GM18517 (cell line): ENCODE data around the gene SLC2A11.
"Not testable (repeated sequence)": the region's sequence is repeated elsewhere in the genome, so short reads cannot be mapped to it uniquely, and the experiment has no call there.

Source experiments
- ATAC-seq: cut with Tn5 transposase; IDR thresholded peaks from one replicate; pipeline ENCODE4 v1.9.1; 2021; ENCODE audit warnings: mild to moderate bottlenecking, moderate library complexity; ENCODE audit not compliant: unreplicated experiment

SLC2A11 gene

DNA sequence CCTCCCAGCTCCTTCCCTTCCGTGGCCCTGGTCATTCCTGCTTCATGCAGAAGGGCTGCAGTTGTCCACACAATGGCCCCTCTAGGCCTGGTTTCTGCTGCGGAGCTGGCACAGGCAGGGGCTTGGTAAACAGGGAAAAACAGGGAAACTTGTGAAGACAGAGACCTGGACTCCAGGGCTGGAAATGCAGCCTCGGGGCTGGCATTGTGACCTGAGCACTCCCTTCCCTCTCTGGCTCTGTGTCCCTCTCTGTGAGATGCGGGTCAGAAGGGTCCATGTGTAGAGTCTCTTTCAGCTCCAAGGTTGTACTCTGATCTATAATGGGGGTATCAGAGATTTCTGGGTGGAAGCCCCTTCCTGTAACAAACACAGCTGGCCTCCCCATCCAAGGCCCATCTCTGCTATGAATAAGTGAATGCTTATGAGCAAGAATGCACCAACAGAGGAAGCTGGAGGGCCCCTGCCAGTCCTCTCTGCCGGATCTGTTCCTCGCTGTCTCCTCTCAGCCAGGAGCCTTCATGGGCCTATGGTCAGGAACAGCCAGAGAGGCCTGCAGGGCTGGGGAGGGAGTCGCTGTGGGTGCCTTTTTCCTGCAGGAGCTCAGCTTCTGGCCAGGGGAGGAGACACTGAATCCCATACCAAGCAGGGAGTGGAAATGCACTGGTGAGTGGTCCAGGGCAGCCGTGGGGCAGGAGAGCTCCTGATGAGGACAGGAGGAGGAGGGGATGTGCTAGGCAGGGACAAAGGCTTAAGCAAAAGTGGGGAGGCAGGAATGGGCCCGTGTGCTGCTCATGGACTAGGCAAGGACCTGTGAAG lies 12.2 kb upstream of the SLC2A11 start:
- ATAC-seq = no peak

DNA sequence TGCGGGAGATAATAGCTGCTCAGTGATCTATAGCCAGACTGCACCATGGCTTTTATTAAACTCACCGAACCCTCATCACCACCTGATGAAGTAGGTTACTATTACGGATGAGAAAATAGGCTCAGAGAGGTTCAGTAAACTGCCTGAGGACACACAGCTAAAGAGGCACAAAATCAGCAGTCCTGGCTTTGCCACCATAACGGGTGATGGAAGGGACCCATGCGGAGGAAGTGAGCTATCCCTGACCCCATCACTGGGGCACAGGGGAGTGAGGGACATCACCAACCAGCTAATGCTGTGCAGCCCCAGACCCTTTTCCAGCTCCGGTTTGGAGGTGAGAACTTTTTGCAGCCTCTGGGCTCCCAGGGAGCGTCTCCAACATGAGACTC lies 11.6 kb upstream of the SLC2A11 start:
- no peak for ATAC-seq

DNA sequence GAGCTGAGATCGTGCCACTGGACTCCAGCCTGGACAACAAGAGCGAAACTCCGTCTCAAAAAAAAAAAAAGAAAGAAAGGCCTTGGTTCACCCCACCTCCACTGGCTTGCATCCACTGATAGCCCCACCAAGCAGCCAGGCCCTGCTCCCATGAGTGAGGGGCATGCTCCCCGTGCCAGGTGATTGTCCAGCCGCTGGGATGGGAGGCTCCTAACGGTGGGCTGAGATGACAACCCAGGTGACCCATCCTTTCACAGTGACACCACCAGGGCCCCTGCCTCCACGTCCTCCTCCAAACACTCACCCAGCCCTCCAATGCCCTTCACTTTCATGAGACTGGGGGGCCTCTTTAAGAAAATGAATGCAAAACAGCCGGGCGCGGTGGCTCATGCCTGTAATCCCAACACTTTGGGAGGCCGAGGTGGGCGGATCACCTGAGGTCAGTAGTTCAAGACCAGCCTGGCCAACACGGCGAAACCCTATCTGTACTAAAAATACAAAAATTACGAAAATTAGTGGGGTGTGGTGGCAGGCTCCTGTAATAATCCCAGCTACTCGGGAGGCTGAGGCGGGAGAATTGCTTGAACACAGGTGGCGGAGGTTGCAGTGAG lies 10.3 kb upstream of the SLC2A11 start:
- no peak for ATAC-seq

DNA sequence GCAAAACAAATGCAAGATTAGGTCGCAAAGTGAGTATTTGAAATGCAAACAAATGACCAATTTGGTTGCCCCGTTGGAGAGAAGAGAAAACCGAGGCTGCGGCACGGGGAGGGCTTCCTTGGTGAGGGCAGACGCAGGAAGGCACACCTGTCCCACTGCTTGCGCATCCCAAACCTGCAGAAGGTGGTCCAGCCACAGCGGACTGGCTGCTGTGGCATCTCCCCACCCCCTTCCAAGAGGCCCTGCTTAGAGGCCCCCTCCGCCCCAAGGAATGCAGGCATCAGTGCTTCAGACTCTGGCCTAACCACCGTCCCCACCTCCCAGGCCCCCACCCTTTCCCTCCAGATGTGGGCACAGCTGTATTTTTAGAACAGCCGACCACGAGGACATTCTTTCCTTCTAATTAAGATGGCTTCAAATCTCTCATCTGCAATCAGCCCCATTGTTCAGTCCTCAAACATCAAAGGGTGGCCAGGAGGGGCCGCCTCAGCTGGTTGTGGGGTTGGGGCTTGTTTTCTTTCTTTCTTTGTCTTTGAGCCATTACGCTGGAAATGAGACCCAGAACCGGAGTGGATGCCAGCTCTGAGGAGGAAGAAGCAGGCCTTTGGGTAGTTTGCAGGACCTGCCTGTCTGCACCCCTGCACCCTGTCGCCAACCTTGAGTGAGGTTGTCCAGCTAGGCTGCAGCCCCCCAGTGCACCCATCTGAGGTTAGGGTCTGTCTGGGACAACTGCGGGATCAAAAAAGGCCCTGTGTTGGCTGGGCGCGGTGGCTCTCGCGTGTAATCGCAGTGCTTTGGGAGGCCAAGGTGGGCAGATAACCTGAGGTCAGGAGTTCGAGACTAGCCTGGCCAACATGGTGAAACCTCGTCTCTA lies 9.4 kb upstream of the SLC2A11 start:
- ATAC-seq = no peak

DNA sequence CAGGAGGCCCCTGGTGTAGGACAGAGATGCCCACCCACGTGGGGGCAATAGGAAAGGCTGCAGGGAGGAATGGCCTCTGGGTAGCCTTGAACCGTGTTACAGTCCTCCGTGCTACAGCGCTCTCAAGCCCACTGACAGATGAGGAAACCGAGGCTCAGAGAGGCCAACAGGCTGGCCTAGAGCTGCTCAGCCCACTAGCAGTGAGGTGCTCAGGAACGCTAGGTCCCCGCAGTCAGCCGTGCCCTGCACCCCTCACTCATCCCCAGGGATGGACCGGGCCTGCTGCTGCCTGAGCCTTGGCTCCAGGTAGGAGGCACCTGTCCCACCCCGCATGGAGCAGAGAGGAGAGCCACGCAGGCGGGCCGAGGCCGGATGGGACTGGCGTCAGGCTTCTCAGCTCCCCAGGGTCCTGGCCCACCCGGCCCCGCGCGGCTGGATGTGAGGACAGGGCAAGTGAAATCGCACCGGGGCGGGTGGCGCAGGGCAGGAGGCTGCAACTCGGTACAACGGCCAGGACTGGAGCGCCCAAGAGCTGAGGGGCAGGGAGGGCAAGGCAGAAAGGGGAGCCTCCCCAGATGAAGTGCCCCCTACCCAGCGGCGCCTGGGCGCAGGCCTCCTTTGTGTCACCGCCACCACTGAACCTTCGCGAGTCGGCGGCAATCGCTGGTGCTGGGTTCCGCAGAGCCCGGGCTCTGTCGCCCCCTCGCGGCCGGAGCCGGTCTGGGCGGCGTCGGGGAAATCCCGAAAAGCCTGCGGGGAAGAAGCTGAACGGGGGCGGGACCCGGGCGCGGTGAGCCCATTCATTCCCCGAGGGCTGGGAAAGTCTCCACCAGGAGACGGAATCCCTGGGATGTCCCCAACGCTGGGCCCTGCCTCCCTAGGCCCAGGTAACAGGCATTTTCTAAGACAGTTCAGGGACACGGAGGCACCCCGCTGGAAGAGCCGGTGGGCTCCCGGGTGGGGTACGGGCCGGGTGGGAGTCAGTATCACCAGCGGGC lies 8.4 kb upstream of the SLC2A11 start:
- no peak for ATAC-seq

DNA sequence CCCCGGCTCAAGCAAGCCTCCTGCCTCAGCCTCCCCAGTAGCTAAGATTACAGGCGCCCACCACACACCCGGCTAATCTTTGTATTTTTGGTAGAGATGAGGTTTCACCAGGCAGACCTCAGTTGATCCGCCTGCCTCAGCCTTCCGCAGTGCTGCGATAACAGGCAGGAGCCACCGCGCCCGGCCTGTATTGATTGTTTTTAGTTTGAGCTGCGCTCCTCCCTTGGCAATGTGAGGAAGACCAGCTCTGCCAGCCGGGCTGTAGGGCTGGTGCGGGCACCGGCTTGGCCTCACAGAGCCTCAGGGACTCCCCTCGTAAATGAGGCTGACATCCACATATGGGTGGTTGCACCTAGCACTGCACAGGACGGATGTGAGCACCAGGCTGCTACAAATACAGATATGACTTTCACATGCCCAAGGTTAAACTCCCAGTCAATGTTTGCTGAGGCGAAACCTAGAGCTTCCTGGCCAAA lies 7.5 kb upstream of the SLC2A11 start:
- no peak for ATAC-seq

DNA sequence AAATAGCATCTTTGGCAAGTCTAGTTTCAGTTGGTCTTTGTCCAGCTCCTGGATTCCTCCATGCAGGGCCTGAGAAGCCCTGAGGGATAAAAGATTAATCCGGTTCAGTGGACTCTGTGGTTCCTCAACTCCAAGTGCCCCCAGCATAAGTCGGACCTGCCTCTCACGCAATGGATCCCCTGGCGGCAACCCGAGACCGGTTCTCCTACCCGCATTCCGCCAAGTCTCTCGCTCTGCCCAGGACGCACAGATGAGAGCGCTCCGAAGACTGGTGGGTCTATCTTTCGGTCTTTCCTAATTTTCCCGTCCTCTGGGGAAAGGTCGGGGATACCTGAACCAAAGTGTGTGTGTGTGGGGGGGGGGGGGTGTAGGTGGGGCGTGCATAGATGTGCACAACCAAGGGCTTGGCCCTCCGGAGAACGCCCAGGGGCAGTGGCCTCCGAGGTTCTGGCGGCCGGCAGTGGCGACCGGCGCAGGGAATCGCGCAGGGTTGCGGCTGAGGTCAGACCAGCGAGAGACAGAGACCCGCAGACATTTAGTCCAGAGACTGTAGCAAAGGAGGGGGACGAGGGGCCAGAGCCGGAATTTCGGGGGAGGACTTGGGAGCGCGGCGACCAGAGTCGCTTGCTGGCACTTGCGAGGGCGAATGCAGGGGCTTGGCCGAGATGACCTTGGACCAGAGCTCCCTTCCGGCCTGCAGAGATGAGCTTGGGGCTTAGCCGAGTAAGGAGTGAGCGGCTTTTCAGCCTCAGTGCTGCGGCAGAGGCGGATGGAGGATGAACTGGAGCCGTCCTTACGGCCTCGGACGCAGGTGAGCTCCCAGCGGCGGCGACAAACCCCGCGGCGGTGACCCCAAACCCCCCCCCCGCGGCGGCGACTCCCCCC lies 712 bp upstream of the SLC2A11 start:
- peak; percentile 55 for ATAC-seq

DNA sequence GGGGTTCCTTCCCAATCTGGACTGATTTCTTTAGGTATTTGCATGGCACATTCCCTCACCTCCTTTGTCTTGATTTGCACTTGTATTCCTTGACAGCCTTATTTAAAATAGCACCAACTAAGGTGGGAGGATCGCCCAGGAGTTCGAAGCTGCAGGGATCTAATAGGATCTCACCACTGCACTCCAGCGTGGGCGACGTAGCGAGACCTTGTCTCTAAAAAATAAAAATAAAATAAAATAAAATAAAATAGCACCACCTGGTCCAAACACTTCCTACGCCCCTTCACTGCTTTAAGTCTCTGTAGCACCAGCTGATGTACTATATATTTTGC lies 775 bp downstream of the SLC2A11 start:
- no peak for ATAC-seq

DNA sequence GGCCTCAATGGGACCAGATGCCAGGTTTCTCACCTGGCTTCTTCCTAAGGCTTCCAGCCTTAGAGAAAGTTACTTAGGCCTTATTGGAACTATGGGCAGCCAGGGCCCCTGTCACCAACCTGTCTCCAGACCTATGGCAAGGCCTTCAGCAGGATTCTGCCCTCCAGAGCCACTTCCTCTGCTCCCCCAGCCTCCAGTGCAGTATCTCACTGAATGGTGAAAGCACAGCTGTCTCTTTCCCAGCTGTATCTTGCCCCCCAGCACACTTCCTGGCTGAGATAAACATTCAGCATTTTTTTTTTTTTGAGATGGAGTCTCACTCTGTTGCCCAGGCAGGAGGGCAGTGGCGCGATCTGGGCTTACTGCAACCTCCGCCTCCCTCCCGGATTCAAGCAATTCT lies 1.5 kb downstream of the SLC2A11 start:
- no peak for ATAC-seq

DNA sequence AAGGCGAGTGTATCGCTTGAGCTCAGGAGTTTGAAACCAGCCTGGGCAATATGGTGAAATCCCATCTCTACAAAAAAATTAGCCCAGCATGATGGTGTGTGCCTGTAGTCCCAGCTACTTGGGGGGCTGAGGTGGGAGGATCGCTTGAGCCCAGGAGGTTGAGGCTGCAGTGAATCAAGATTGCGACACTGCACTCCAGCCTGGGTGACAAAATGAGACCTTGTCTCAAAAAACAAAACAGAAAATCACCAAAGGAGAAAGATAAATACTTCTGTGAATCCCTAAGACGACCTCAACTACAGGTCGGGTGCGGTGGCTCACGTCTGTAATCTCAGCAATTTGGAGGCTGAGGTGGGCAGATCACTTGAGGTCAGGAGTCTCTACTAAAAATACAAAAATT lies 2.5 kb downstream of the SLC2A11 start:
- ATAC-seq = not testable (repeated sequence)

DNA sequence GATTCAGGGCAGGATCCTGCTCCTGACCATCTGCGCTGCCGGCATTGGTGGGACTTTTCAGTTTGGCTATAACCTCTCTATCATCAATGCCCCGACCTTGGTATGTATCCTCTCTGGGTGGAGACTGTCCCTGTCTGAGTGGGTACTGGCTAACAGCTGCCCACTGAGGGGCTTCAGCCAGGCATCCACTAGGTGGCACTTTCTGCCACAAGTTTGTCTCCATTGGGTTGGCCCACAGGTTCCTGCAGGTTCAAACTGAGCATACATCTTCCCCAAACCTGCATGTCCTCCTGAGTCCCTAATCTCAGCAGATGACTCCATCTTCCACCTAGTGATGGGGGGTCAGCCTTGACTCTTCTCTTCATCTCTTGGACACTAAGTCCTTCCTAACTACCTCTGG lies 4.4 kb downstream of the SLC2A11 start:
- ATAC-seq = no peak

DNA sequence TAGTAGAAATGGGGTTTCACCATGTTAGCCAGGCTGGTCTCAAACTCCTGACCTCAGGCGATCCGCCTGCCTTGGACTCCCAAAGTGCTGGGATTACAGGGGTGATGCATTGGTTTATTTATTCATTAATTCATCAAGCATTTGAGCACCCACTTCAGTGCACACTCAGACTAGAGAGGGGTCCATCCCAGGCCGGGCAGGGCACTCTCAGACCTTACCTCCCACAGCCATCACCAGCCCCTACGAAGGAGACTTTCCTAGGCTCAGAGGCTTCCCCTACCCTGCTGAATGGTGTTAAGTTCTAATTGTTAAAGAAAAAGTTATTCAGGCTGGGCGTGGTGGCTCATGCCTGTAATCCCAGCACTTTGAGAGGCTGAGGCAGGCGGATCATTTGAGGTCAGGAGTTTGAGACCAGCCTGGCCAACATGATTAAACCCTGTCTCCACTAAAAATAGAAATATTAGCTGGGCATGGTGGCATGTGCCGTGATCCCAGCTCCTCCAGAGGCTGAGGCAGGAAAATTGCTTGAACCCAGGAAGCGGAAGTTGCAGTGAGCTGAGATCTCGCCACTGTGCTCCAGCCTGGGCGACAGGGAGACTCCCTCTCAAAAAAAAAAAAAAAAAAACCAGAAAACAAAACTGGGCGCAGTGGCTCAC lies 7.0 kb downstream of the SLC2A11 start:
- not testable (repeated sequence) for ATAC-seq

DNA sequence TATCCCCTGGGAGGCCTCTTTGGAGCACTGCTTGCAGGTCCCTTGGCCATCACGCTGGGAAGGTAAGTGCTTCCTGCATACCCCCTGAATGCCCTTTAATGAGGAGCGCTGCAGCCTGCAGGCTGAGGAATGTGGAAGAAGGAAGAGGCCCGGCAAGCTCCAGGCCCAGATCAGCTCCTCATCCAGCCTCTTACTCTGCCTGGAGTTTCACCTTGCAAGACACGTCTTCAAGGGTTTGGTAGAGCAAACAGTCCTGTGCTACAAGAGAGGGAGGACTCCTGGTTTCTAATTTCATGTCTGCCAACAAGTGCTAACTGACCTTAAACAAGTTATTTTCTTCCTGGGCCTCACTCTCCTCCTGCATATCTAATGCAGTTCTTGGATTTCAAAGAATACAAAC lies 10.9 kb downstream of the SLC2A11 start:
- no peak for ATAC-seq

DNA sequence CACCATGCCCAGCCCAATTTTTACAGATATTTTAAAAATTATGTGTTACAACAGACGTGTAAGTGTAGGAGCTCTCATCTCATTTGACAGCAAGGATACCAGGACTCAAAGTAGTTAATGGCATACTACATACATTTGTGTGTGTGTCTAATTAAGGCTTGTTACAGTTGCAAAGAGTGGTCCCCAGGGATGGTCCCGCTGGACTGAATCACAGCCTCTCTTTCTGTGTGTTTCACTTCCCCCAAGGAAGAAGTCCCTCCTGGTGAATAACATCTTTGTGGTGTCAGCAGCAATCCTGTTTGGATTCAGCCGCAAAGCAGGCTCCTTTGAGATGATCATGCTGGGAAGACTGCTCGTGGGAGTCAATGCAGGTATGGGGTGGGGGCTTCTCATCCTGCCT lies 17.2 kb downstream of the SLC2A11 start:
- ATAC-seq = no peak

DNA sequence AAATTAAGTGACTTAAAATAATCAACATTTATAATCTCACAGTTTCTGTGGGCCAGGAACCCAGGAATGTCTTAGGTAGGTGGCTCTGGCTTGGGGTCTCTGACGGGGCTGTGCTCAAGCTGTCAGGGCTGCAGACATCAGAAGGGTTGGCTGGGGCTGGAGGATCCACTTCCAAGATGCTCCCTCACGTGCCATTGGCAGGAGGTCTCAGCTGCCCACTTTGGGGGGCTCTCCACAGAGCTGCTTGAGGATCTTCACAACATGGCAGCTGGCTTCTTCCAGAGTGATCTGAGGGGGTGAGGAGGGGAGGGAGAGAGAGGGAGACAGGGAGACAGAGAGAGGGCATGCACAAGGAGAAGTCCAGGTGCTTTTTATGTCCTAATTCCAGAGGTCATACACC lies 18.1 kb downstream of the SLC2A11 start:
- ATAC-seq = no peak

DNA sequence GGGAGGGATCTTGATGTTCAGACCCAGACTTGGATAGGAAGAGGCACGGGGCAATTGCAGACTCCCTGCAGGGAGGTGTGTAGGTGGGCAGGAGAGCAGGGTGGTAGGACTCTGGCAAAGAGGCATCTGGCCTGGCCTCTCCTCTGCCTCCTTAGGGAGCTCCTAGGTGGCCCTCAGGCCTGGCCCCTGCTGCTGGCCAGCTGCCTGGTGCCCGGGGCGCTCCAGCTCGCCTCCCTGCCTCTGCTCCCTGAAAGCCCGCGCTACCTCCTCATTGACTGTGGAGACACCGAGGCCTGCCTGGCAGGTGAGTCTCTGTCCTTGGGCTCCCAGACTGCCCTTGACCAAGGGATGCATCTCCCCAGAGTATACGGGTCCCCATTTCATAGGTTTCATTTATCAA lies 19.9 kb downstream of the SLC2A11 start:
- ATAC-seq = no peak

DNA sequence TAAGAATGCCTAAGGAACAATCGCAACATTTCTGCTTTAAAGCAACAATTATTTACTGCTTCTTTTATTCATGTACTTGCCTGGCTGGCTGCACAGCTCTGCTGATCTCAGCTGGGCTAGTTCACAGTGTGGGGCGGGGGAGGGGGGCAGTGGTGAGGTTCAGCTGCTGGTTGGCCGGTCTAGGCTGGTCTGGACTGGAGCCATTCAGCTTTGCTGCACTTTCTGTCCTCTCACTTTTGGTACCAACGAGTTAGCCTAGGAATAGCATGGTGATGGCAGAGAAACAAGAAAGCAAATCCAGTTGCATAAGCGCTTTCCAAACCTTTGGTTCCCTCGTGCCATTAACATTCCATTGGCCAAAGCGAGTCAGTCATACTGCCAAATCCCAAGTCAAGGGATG lies 20.5 kb downstream of the SLC2A11 start:
- ATAC-seq = no peak

DNA sequence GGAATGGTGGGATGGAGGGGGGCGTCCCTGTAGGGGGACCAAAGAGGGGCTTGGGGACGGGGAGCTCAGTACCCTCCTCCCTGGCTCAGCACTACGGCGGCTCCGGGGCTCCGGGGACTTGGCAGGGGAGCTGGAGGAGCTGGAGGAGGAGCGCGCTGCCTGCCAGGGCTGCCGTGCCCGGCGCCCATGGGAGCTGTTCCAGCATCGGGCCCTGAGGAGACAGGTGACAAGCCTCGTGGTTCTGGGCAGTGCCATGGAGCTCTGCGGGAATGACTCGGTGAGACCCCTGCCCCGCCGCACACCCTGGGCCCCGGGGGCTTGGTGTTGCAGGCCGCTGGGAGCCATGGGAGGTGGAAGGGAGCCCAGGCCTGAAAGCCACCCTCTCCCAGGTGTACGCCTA lies 24.7 kb downstream of the SLC2A11 start:
- no peak for ATAC-seq

DNA sequence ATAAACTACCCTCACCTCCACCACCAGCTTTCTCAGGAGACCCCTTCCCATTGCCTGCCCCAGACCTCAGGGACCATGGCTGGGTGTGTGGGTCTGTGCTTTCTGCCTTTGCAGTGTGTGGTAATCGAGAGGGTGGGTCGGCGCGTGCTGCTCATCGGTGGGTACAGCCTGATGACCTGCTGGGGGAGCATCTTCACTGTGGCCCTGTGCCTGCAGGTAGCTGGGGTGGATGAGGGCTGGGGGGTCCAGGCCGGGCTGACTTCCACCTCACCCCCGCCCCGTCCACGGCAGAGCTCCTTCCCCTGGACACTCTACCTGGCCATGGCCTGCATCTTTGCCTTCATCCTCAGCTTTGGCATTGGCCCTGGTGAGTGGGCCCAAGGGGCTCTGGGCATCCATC lies 26.0 kb downstream of the SLC2A11 start:
- no peak for ATAC-seq
